Activated T-helper 2 cell treated with anti-CD3 and anti-CD28 coated beads, Interferon-gamma antibody, Interleukin-2, Interleukin-4, amounts not matched to agents 10 μg/mL and 5 μg/mL and 100 μg/mL, durations not matched to agents 14 hours and 24 hours and 36 hours (primary cell): ENCODE data around the gene CSPG4. TPM values are rescaled to one million over a fixed set of nuclear protein-coding genes. Genes with fewer than 3 reads are reported as not detected.
"Not testable (repeated sequence)": the region's sequence is repeated elsewhere in the genome, so short reads cannot be mapped to it uniquely, and the experiment has no call there.

Experiments
- DNase-seq: peaks from one replicate; pipeline ENCODE4 v3.0.0; 2021; ENCODE audit warnings: low spot score
- H3K27ac Mint-ChIP-seq: one replicate; pipeline ENCODE4 v1.8.0; 2021; ENCODE audit warnings: mixed read lengths
- H3K27me3 Mint-ChIP-seq: one replicate; pipeline ENCODE4 v1.8.0; 2021; ENCODE audit warnings: low read depth, mixed read lengths
- H3K36me3 Mint-ChIP-seq: one replicate; pipeline ENCODE4 v1.8.0; 2021; ENCODE audit warnings: low read depth, mixed read lengths
- H3K4me1 Mint-ChIP-seq: one replicate; pipeline ENCODE4 v1.8.0; 2021; ENCODE audit warnings: low read depth, mixed read lengths
- H3K4me3 Mint-ChIP-seq: one replicate; pipeline ENCODE4 v1.8.0; 2021; ENCODE audit warnings: low read depth, mild to moderate bottlenecking, moderate library complexity, mixed read lengths
- H3K9me3 Mint-ChIP-seq: one replicate; pipeline ENCODE4 v1.8.0; 2021; ENCODE audit warnings: mixed read lengths
- intact Hi-C: fragments of 100-400 bp; cut with micrococcal nuclease; formaldehyde crosslinking; loops from one replicate; pipeline ENCODE4 v1.15.1; 2023
- total RNA-seq: library from RNA; stranded (reverse); gene quantifications from 2 replicates; pipeline ENCODE4 v1.2.3, GENCODE V29; 2022

Gene CSPG4
- total RNA-seq, 1 donor from 2014 or later = 0.02 TPM

GRCh38 chr15:75725719-75726607, 13.3 kb upstream of the CSPG4 start:
- no peak for DNase-seq
- intact Hi-C loops = no loop called here
- H3K4me3 Mint-ChIP-seq = no peak overlapping the region
- H3K9me3 Mint-ChIP-seq = no peaks in the 10 kb centered on the region
- peaks cover 12% of the 10 kb centered on the region for H3K27me3 Mint-ChIP-seq
- H3K36me3 Mint-ChIP-seq = no peaks in the 10 kb centered on the region
- H3K4me1 Mint-ChIP-seq = peaks cover 3% of the 10 kb centered on the region
- no peak overlapping the region for H3K27ac Mint-ChIP-seq

DNA sequence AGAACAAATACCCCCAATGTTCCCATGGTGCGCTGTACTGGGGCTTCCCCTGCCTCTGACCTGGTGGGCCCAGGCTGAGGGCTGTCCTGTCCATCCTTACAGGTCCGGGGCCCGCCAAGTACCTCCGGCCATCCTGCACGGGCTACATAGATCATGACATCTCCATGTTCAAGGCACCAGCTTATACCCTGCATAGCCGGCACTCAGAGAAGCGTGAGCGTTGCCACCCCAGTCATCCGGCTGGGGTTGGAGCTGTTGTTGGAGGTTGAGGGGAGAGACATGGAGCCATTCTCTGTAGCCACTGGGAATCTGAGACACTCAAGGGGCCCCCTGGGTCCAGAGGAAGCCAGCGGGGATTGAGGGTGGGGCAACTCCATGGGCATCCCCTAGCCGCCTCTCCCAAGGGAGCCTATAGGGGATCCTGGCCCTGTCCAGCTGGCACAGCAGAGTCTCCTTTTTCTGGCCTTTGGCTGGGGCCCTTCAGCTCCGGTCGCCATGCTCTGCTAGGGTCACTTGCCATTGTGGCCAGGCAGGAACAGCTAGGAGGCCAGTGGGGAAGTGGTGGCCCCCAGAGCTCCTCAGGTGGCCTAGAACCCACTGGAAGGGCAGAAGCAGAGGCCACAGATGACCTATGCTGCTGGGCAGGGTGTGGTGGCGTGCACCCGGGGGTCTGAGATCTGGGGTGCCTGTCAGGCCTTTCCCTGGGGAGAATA, 12.5 kb upstream of the CSPG4 start:
- intact Hi-C loops = no loop called here
- H3K27ac Mint-ChIP-seq = no peak overlapping the region
- H3K9me3 Mint-ChIP-seq = no peaks in the 10 kb centered on the region
- H3K36me3 Mint-ChIP-seq = no peaks in the 10 kb centered on the region
- H3K27me3 Mint-ChIP-seq = peaks cover 12% of the 10 kb centered on the region
- H3K4me3 Mint-ChIP-seq = no peak overlapping the region
- no peak for DNase-seq
- H3K4me1 Mint-ChIP-seq = peaks cover 5% of the 10 kb centered on the region

- Mint-ChIP-seq H3K27ac (no peak overlapping the region), H3K36me3 (no peaks in the 10 kb centered on the region), H3K4me1 (peaks cover 5% of the 10 kb centered on the region), H3K27me3 (peaks cover 9% of the 10 kb centered on the region), H3K4me3 (no peak overlapping the region), H3K9me3 (no peaks in the 10 kb centered on the region)
- intact Hi-C loops = no loop called here
- peak; percentile 22 for DNase-seq
These were observed 11.4 kb upstream of the CSPG4 start for GRCh38 chr15:75723847-75724660.

GRCh38 chr15:75723171-75723846, 10.7 kb upstream of the CSPG4 start:
- H3K27ac Mint-ChIP-seq = no peak overlapping the region

GRCh38 chr15:75721923-75722870, 9.5 kb upstream of the CSPG4 start:
- no peaks in the 10 kb centered on the region for H3K36me3 Mint-ChIP-seq
- peaks cover 4% of the 10 kb centered on the region for H3K27me3 Mint-ChIP-seq
- H3K4me3 Mint-ChIP-seq = no peak overlapping the region
- intact Hi-C loops = no loop called here
- H3K4me1 Mint-ChIP-seq = peaks cover 5% of the 10 kb centered on the region
- no peak overlapping the region for H3K27ac Mint-ChIP-seq
- no peaks in the 10 kb centered on the region for H3K9me3 Mint-ChIP-seq
- DNase-seq = no peak

More at GRCh38 chr15:75723171-75723846, 10.7 kb upstream of the CSPG4 start:
- DNase-seq = no peak
- intact Hi-C loops = no loop called here
- Mint-ChIP-seq H3K4me1 (peaks cover 5% of the 10 kb centered on the region), H3K36me3 (no peaks in the 10 kb centered on the region), H3K4me3 (no peak overlapping the region), H3K27me3 (peaks cover 9% of the 10 kb centered on the region), H3K9me3 (no peaks in the 10 kb centered on the region)

DNA sequence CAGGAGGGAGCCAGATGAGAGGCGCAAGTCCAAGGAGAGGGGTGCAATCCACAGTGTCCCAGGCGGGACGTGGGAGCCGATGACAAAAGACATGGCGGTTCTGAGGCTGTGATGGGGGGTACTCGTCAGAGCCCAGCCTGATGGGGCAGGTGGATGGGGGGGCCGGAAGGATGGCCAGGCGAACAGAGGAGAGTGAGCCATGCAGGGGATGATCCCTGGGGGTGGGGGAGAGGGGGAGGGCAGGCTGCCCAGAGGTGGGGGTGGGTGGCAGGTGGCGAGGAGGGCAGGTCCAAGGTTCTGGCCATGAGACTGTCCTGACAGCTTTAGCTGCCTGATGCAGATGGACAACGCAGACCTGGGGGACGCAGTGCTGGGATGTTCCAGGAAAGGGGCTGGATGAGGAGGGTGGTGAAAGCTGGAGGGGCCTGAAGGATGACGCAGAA, 8.9 kb upstream of the CSPG4 start:
- Mint-ChIP-seq H3K27ac (no peak overlapping the region), H3K4me1 (peaks cover 5% of the 10 kb centered on the region), H3K4me3 (no peak overlapping the region), H3K27me3 (peaks cover 4% of the 10 kb centered on the region), H3K9me3 (no peaks in the 10 kb centered on the region), H3K36me3 (no peaks in the 10 kb centered on the region)
- intact Hi-C loops = no loop called here
- DNase-seq = no peak

- Mint-ChIP-seq H3K4me3 (no peak overlapping the region), H3K27ac (no peak overlapping the region), H3K27me3 (peaks cover 4% of the 10 kb centered on the region), H3K36me3 (no peaks in the 10 kb centered on the region), H3K9me3 (no peaks in the 10 kb centered on the region), H3K4me1 (peaks cover 5% of the 10 kb centered on the region)
- DNase-seq = no peak
- intact Hi-C loops = no loop called here
These were observed 8.3 kb upstream of the CSPG4 start for GRCh38 chr15:75720787-75721479.

- Mint-ChIP-seq H3K27me3 (peaks cover 4% of the 10 kb centered on the region), H3K27ac (no peak overlapping the region), H3K36me3 (no peaks in the 10 kb centered on the region), H3K4me1 (peaks cover 5% of the 10 kb centered on the region), H3K9me3 (no peaks in the 10 kb centered on the region), H3K4me3 (no peak overlapping the region)
- intact Hi-C loops = no loop called here
- no peak for DNase-seq
These were observed 7.6 kb upstream of the CSPG4 start for GRCh38 chr15:75720297-75720696.

- intact Hi-C loops = no loop called here
- Mint-ChIP-seq H3K27ac (no peak overlapping the region), H3K36me3 (no peaks in the 10 kb centered on the region), H3K27me3 (peaks cover 13% of the 10 kb centered on the region), H3K4me3 (no peak overlapping the region), H3K4me1 (peaks cover 5% of the 10 kb centered on the region), H3K9me3 (no peaks in the 10 kb centered on the region)
- DNase-seq = no peak
These were observed 5.7 kb upstream of the CSPG4 start for GRCh38 chr15:75718328-75718727.

DNA sequence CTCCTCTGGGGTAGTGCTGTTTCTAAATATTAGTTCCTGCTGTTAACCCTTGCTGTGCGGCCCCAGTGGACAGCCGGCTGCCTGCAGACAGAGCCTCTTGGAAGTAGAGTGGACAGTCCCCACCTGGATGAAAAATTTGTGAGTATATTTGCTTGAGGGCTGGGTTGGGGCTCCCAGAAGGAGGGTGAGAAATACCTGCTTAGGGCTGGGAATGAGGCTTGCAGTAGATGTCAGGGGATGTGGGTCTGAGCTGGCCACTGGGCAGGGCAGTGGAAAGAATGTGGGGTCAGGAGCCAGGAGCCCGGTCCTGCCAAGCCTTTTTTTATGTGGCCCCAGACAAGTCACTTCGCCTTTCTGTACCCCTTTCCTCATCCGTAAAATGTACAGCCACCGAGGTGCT, 4.4 kb upstream of the CSPG4 start:
- H3K27ac Mint-ChIP-seq, intact Hi-C loops, H3K36me3 Mint-ChIP-seq, H3K4me3 Mint-ChIP-seq, H3K4me1 Mint-ChIP-seq, H3K9me3 Mint-ChIP-seq, DNase-seq: not testable (repeated sequence)
- peaks cover 16% of the 10 kb centered on the region for H3K27me3 Mint-ChIP-seq

- H3K36me3 Mint-ChIP-seq, DNase-seq, intact Hi-C loops, H3K4me1 Mint-ChIP-seq, H3K27ac Mint-ChIP-seq, H3K4me3 Mint-ChIP-seq, H3K9me3 Mint-ChIP-seq: not testable (repeated sequence)
- peaks cover 19% of the 10 kb centered on the region for H3K27me3 Mint-ChIP-seq
These were observed 3.8 kb upstream of the CSPG4 start for GRCh38 chr15:75716249-75716950.
